Coronary artery (tissue), 2 donors: ENCODE data around the gene CDCA7.

ENCODE experiments used
- DNase-seq: peaks from one replicate; pipeline ENCODE4 v3.0.0-alpha.2; 2017; ENCODE audit warnings: low spot score
- H3K27ac ChIP-seq, 2 donors: fragments of 200-600 bp; sonication (generic); one replicate each; pipeline ENCODE4 v1.5.1; 2016 to 2019
- H3K4me3 ChIP-seq: fragments of 200-600 bp; sonication (generic); 2 replicates; pipeline ENCODE4 v1.5.1; 2016; ENCODE audit warnings: mild to moderate bottlenecking, moderate library complexity
- TF ChIP-seq, protein P1 (sequence below): fragments of 200-600 bp; sonication (generic); IDR thresholded peaks from one replicate; pipeline ENCODE4 v1.5.1; 2019; ENCODE audit warnings: antibody characterized with exemption

The CDCA7 gene

GRCh38 chr2:173400760-173401159, 46.1 kb downstream of the CDCA7 start:
- TF ChIP-seq, protein P1, sequence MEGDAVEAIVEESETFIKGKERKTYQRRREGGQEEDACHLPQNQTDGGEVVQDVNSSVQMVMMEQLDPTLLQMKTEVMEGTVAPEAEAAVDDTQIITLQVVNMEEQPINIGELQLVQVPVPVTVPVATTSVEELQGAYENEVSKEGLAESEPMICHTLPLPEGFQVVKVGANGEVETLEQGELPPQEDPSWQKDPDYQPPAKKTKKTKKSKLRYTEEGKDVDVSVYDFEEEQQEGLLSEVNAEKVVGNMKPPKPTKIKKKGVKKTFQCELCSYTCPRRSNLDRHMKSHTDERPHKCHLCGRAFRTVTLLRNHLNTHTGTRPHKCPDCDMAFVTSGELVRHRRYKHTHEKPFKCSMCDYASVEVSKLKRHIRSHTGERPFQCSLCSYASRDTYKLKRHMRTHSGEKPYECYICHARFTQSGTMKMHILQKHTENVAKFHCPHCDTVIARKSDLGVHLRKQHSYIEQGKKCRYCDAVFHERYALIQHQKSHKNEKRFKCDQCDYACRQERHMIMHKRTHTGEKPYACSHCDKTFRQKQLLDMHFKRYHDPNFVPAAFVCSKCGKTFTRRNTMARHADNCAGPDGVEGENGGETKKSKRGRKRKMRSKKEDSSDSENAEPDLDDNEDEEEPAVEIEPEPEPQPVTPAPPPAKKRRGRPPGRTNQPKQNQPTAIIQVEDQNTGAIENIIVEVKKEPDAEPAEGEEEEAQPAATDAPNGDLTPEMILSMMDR = no peak
- H3K27ac ChIP-seq = no peak overlapping the region
- DNase-seq = no peak
- no peak overlapping the region for H3K4me3 ChIP-seq

DNA sequence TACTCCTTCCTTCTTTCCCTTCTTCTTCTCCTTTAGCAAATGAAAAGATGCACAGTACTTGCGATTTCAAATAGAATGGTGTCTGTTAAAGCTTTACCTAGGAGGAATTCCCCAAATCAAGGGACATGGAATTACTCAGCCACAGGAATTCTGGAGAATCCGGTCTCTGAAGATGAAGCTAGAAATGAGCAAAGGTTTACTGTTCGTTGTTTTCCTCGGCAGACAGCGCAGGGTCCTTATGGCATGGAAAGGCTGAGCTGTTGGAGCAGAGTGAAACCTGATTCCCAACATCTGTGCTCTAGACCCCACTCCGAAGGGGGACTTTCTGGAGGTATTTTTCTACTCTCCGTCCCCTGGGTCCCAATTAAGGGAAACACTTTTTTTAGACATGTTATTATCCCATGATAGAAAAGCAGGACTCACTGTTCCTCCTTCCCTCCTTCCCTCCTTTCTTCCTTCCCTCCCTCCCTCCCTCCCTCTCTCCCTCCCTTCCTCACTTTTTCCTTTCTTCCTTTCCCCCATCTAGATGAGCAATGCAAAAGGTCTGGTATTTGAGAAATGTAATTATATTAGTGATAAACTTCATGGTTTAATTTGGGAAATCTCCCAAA, 47.1 kb downstream of the CDCA7 start:
- TF ChIP-seq, protein P1 = no peak
- Histone ChIP-seq H3K27ac (no peak overlapping the region), H3K4me3 (peak overlapping the region; percentile 42)
- no peak for DNase-seq

DNA sequence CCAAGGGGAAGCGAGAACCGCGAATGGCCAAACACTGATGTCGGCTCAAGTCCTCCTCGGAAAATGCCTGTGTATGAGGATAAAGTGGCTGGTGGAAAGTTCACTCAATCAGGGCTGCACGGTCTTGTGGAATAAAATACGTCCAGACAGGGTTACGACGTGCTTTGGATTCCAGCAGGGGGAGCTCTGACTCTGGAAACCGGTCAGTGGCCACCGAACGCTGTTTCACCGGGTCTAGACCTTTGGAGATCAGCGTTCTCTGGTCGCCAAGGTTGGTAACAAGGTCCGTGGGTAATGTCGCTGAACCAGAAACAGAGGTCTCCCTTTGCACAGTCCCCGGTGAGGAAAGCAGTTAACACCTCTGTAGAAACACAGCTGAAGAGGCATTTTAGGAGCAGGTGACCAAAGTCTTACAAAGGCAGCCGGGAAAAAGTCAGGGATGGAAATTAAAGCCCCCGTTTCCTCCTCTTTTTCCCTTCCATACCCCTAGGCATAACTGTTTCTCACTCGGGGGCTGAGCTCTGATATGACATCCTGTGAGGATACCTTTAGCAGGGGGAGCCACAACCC, 47.8 kb downstream of the CDCA7 start:
- H3K27ac ChIP-seq = no peak overlapping the region
- peak overlapping the region; percentile 42 for H3K4me3 ChIP-seq
- peak; percentile 83 for DNase-seq
- TF ChIP-seq, protein P1 = peak; percentile 81

DNA sequence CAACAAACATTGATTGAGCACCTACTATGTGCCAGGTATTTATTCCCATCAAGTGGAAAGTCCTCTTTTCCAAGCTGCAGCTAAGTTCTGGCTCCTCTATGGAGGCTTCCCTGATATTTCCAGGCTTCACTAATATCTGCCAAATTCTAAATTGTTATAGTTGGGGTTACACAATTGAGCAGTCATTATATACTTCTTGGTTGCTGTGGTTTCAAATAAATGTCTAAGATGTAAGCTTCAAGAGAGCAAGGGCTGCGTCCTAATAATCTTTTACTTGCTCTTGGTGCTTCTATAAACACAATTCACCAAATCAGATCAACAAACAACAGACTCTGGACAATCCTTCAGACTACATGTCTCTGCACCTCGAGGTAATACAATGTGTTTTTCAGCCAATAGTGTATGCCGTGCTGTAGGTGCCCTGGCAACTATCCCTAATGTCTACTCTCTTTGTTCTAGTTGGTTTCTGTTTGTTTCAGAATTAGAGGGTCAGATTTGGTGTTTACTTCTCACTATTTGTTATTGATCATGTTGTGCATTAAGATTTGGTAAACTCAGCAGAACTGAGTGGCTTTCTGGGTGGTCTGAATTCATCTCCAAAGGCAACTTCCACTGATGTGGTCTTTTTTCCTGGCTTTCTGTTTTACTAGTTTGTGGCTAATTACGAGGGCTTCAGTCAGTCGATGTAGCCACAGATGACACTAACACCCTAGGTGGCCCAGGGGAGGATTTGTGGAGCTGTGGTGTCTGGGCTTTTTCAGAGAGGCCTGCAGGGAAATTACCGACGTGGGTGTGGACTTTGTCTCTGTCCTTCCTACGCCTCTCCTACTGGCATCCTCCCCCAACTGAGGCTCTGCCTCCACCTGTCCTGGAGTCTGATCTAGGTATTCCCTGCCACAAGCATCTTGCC, 50.4 kb downstream of the CDCA7 start:
- DNase-seq = no peak
- Histone ChIP-seq H3K27ac (no peak overlapping the region), H3K4me3 (no peak overlapping the region)
- TF ChIP-seq, protein P1 = no peak

GRCh38 chr2:173407176-173407575, 52.5 kb downstream of the CDCA7 start:
- no peak for DNase-seq
- H3K27ac ChIP-seq = no peak overlapping the region
- no peak overlapping the region for H3K4me3 ChIP-seq
- TF ChIP-seq, protein P1 = no peak

- H3K4me3 ChIP-seq = no peak overlapping the region
- no peak for DNase-seq
- H3K27ac ChIP-seq = no peak overlapping the region
- TF ChIP-seq, protein P1 = no peak
Measured at GRCh38 chr2:173407646-173408045, 53.0 kb downstream of the CDCA7 start.
